GM12875 (cell line): ENCODE measurements around the gene SMURF1.

Experiments used
- H3K4me3 ChIP-seq: one replicate; pipeline ENCODE4 v1.5.1; 2011; ENCODE audit warnings: low read depth, low read length, control low read depth
- TF ChIP-seq, protein P1 (sequence below): IDR thresholded peaks from 2 replicates; pipeline ENCODE4 v1.5.1; 2011; ENCODE audit warnings: low read depth, mild to moderate bottlenecking, control low read depth, inconsistent platforms, low read length, moderate library complexity, borderline replicate concordance; ENCODE audit not compliant: insufficient read depth

Gene SMURF1

DNA sequence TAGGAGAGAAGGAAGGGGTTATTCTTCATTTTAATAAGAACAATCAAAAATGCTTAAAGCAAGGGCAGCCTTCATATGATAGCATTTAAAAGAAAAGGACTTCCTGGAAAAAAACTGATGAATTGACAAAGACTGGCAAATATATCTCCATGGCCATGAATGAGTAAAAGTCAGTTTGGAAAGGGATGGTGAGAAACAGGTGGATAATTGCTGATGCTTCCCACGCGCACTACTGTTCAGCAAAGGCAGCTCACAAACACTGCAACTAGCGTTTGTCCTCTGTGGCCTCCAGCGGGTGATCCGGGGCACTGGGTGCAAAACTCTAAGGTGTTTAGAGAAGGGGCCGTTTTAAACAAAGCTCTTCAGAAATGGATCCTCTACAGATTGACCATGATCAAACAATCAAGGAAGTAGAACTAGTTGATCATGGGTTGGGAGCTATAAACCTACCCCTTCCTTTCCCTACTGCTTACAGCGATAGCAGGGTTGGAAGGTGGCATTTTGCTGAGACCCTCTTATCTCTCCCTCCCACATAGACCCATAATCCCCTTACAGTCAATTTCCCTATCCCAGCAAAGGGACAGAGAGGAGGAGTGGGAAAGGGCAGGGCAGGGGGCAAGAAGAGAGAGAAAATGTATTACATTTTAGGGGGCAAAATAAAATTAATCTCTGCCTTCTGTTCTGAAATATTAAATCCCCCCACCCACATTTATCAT is 53.8 kb downstream of the SMURF1 start:
- TF ChIP-seq, protein P1, sequence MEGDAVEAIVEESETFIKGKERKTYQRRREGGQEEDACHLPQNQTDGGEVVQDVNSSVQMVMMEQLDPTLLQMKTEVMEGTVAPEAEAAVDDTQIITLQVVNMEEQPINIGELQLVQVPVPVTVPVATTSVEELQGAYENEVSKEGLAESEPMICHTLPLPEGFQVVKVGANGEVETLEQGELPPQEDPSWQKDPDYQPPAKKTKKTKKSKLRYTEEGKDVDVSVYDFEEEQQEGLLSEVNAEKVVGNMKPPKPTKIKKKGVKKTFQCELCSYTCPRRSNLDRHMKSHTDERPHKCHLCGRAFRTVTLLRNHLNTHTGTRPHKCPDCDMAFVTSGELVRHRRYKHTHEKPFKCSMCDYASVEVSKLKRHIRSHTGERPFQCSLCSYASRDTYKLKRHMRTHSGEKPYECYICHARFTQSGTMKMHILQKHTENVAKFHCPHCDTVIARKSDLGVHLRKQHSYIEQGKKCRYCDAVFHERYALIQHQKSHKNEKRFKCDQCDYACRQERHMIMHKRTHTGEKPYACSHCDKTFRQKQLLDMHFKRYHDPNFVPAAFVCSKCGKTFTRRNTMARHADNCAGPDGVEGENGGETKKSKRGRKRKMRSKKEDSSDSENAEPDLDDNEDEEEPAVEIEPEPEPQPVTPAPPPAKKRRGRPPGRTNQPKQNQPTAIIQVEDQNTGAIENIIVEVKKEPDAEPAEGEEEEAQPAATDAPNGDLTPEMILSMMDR, result no peak
- H3K4me3 ChIP-seq, result no peak overlapping the region

DNA sequence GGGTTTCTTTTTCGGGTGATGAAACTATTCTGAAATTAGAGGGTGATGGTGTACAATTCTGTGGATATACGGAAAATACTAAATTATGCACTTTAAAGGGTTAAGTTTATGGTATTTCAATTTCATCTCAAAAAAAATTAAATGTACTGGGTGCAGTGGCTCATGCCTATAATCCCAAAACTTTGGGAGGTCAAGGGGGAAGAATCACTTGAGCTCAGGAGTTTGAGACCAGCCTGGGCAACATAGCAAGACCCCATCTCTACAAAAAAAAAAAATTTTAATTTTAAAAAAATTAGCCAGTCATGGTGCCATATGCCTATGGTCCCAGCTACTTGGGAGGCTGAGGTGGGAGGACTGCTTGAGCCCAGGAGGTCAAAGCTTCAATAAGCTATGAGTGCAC is 57.0 kb downstream of the SMURF1 start:
- TF ChIP-seq, protein P1, result no peak
- H3K4me3 ChIP-seq, result no peak overlapping the region

DNA sequence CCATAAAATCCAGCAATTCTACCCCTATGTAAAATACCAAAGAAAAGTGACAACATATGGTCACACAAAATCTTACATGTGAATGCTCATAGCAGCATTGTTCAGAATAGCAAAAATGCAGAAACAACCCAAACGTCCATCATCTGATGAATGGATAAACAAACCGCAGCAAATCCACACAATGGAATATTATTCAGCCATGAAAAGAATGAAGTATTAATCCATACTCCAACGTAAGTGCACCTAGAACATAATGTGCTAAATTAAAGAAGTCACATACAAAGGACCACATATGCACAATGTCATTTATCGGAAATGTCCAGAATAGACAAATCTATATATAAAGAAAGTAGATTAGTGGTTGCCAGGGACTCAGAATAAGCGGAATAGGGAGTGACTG is 57.4 kb downstream of the SMURF1 start:
- TF ChIP-seq, protein P1, result no peak
- H3K4me3 ChIP-seq, result no peak overlapping the region

DNA sequence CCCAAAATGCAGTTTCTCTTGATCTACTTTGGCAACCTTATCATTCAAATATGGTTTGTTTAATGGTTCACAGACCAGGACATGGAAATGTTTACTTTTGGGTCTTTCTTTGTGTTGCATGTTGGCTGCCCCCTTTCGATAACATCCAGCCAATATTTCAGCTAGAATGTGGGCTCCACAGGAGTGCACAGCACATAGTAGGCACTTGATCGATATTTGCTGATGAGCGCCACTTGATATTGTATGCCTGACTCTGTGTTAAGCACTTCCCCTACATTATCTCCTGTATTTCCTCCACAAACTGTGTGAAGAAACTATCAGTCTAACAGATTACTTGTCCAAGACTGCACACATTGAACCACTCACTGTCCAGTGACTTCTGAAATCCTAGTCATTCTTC is 60.2 kb downstream of the SMURF1 start:
- TF ChIP-seq, protein P1, result no peak
- no peak overlapping the region for H3K4me3 ChIP-seq

DNA sequence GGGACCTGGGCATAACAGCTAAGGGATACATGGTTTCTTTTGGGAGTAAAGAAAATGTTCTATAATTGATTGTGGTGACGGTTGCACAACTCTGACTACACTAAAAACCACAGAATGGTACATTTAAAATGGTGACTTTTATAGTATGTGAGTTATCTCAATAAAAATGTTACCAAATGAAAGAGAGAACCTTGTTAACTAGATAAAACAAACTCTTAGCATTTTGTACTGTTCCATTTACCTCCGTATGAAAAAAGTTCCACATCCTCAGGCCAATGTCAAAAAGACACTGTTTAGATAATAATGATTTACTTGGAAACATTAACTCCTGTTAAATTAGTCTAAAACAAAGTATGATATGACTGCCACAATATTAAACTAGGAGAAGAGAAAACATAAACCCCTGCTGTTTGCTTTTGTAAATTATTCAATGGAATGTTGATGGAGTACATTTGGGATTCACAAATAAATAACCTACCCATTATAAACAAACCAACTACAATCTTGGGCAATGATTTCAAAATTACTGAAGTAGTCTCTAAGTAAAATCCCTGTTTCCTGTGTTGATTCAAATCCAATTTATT is 60.7 kb downstream of the SMURF1 start:
- H3K4me3 ChIP-seq, result no peak overlapping the region
- TF ChIP-seq, protein P1, result no peak

DNA sequence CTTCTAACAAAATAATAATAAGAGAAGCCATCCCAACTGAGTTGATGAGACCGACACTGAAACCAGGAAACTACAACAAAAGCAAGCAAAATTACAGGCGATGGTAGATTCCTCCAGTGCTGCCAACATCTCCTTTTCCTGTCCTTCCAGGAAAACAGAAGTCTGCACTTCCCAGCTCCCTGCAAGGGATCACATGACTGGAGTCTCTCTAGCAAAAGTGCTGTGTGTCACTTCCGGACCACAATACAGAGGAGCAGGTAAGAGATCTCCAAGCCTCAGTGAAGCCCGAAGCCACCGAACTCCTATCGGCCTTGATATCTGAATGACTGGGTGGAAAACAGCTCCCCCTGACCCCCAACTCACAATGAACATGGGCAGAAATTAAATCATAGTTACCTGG is 63.2 kb downstream of the SMURF1 start:
- H3K4me3 ChIP-seq, result no peak overlapping the region
- TF ChIP-seq, protein P1, result no peak

DNA sequence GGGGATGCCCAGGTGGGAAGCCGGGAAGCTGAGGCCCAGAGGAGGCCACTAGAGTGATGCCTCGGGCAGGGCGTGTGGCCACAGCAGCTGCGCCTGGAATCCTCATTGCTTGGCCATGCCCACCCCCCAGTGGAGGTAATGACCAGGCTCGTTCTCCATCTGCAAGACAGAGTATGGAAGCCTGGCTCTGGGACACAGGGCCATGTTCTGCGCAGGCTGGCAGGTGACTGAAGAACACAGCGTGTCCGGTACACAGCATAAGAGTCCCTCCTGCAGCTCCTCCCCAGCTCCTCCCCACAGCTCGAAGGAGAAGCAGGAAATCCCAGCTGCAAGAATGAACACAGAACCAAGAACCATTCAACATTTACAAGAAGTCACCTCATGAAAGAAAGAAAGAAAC is 64.8 kb downstream of the SMURF1 start:
- no peak overlapping the region for H3K4me3 ChIP-seq
- TF ChIP-seq, protein P1, result no peak
